Activated CD4-positive, alpha-beta T cell treated with anti-CD3 and anti-CD28 coated beads for 36 hours (primary cell): ENCODE data around the gene DLX3. TPM values are rescaled to one million over a fixed set of nuclear protein-coding genes. Genes with fewer than 3 reads are reported as not detected.

ENCODE experiments used
- ATAC-seq: fragments of 200-7000 bp; cut with Tn5 transposase; one replicate; pipeline ENCODE4 v1.10.0; 2021; ENCODE audit warnings: mild to moderate bottlenecking, moderate library complexity
- CTCF ChIA-PET: fragments of 350-600 bp; sonication (Branson Sonifier 250); formaldehyde crosslinking; loops from one replicate; lab custom pipeline; 2021; ENCODE audit warnings: antibody characterized with exemption; lab: Charles Lee
- POLR2A ChIA-PET: fragments of 350-600 bp; sonication (Branson Sonifier 250); formaldehyde crosslinking; loops from one replicate; lab custom pipeline; 2021; ENCODE audit warnings: antibody characterized with exemption, inconsistent platforms; lab: Charles Lee
- DNase-seq: peaks from one replicate; pipeline ENCODE4 v3.0.0-alpha.2; 2020
- H3K27ac Mint-ChIP-seq: one replicate; pipeline ENCODE4 v1.8.0; 2021; ENCODE audit warnings: mixed read lengths
- H3K27me3 Mint-ChIP-seq: one replicate; pipeline ENCODE4 v1.8.0; 2021; ENCODE audit warnings: mixed read lengths
- H3K36me3 Mint-ChIP-seq: one replicate; pipeline ENCODE4 v1.8.0; 2021; ENCODE audit warnings: low read depth, mixed read lengths
- H3K4me1 Mint-ChIP-seq: one replicate; pipeline ENCODE4 v1.8.0; 2021; ENCODE audit warnings: mixed read lengths
- H3K4me3 Mint-ChIP-seq: one replicate; pipeline ENCODE4 v1.8.0; 2021; ENCODE audit warnings: mild to moderate bottlenecking, moderate library complexity, mixed read lengths
- H3K9me3 Mint-ChIP-seq: one replicate; pipeline ENCODE4 v1.8.0; 2021; ENCODE audit warnings: low read depth, mixed read lengths
- intact Hi-C, 2 experiments: fragments of 100-400 bp; cut with DNase I in 1 of 2; cut with micrococcal nuclease in 1 of 2; formaldehyde crosslinking; loops; one replicate each; pipeline versions ENCODE4 v1.14.2 to v1.15.1; 2022 to 2024; cut with DNase I, micrococcal nuclease
- total RNA-seq, 2 experiments: library from RNA; stranded (reverse); gene quantifications; one replicate each; pipeline ENCODE4 v1.2.3, GENCODE V29; 2021

Gene DLX3
- total RNA-seq, 2 experiments from 2014 or later, result 0.09 TPM; not detected in 1

- Mint-ChIP-seq H3K4me1 (peaks cover 15% of the 10 kb centered on the region), H3K36me3 (no peaks in the 10 kb centered on the region), H3K4me3 (no peak overlapping the region), H3K27me3 (peaks cover 52% of the 10 kb centered on the region), H3K27ac (no peak overlapping the region), H3K9me3 (no peaks in the 10 kb centered on the region)
- intact Hi-C loops, result no loop called here
- CTCF ChIA-PET, result interaction anchor here (1.2 to 10.4 kb wide), 2 partner anchors 19 to 27 kb away, joined by 4 to 106 read pairs; partner anchors contain the start of gene DLX3
- DNase-seq (peak; percentile 39), ATAC-seq (no peak)
- POLR2A ChIA-PET, result no interaction called here
Observed at GRCh38 chr17:49971848-49972485, 23.1 kb downstream of the DLX3 start.

DNA sequence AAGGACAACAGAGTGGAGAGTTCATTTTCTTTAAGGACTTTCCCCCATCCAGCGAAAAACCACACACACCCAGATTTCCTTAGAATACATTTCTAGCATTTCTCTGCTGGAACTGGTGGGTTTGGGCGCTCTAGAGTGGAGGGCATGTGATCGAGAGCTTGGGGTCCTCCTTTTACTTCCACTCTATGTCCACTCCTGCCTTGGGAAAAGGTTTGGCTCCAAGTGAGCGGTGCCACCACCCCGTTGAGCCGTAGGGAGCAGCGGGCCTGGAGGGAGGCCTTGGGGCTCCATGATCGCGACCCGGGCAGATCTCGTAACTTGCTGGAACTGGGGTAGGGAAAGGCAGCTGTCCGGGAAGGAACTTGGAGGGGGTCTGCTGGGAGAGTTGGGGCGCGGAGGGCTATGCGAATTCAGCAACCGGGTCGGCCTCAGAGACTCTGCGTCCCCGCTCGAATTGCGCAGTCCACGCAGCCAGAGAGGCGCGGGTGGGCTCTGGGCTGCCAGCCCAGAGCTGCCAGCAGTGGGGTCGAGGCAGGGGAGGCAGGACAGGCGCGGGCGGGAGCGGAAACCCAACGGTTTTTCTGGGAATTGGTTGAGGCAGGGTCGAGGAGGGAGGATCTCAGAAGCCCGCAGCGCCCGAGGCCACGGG is 23.7 kb downstream of the DLX3 start:
- peaks cover 55% of the 10 kb centered on the region for H3K27me3 Mint-ChIP-seq
- intact Hi-C loops, result no loop called here
- no peaks in the 10 kb centered on the region for H3K9me3 Mint-ChIP-seq
- no peak overlapping the region for H3K27ac Mint-ChIP-seq
- DNase-seq (no peak), ATAC-seq (no peak)
- peaks cover 15% of the 10 kb centered on the region for H3K4me1 Mint-ChIP-seq
- H3K4me3 Mint-ChIP-seq, result peak overlapping the region; percentile 15
- ChIA-PET CTCF (interaction anchor here (0.6 to 10.4 kb wide), 2 partner anchors 27 to 30 kb away, joined by 3 to 106 read pairs; partner anchors contain the start of gene DLX3), POLR2A (interaction anchor here (0.8 kb wide), 1 partner anchor 26 kb away, joined by 3 read pairs; no protein-coding TSS in a partner anchor)
- no peaks in the 10 kb centered on the region for H3K36me3 Mint-ChIP-seq

- no peaks in the 10 kb centered on the region for H3K36me3 Mint-ChIP-seq
- intact Hi-C loops, result no loop called here
- ChIA-PET POLR2A (interaction anchor here (0.6 to 0.8 kb wide), 2 partner anchors 27 to 414 kb away, joined by 3 to 5 read pairs; no protein-coding TSS in a partner anchor), CTCF (interaction anchor here (0.6 to 10.4 kb wide), 6 partner anchors 18 to 113 kb away, joined by 3 to 106 read pairs (median 3); partner anchors contain the start of gene DLX3)
- ATAC-seq, result no peak
- H3K4me3 Mint-ChIP-seq, result peak overlapping the region; percentile 2
- no peaks in the 10 kb centered on the region for H3K9me3 Mint-ChIP-seq
- peaks cover 18% of the 10 kb centered on the region for H3K4me1 Mint-ChIP-seq
- DNase-seq, result no peak
- peaks cover 63% of the 10 kb centered on the region for H3K27me3 Mint-ChIP-seq
- H3K27ac Mint-ChIP-seq, result no peak overlapping the region
Observed at GRCh38 chr17:49970498-49970897, 24.5 kb downstream of the DLX3 start.

DNA sequence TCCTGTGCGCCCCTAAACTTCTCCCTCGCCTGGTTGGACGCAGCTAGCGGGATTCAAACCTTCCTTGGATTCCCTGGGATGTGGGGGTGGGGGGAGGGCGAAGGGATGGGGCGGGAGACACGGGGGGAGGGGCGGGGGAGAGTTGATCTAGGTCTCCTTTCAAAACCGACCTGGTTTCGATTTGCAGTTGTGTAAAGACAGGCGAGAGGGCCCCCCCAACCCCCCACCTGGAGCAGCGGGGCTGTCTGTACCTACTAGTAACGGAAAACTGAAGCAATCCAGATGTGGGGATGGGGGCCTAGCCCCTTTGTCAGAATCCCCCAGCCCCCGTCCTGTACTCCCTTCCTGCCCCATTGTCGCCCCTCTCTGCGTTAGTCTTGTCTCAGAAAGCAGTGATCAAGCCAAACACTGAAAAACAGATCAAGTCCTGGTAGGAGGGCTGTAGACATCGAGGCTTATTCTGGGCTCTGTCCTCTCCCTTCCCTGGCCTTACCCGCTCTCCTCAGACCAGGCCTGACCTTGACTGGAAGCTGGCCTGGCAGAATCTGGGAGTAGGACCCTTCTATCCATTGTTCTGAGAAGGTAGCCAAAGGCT is 25.1 kb downstream of the DLX3 start:
- H3K4me3 Mint-ChIP-seq, result peak overlapping the region; percentile 82
- H3K27ac Mint-ChIP-seq, result no peak overlapping the region
- DNase-seq (no peak), ATAC-seq (no peak)
- ChIA-PET CTCF (interaction anchor here (0.8 to 10.4 kb wide), 3 partner anchors 18 to 113 kb away, joined by 3 to 106 read pairs (median 3); partner anchors contain the start of gene DLX3), POLR2A (no interaction called here)
- no peaks in the 10 kb centered on the region for H3K9me3 Mint-ChIP-seq
- peaks cover 67% of the 10 kb centered on the region for H3K27me3 Mint-ChIP-seq
- intact Hi-C loops, result loop anchor here in 1 of 2 experiments (1.0 to 5.0 kb wide), 4 partner anchors 26 to 473 kb away; partner anchors contain the start of genes ITGA3, KAT7 and NGFR
- peaks cover 22% of the 10 kb centered on the region for H3K4me1 Mint-ChIP-seq
- no peaks in the 10 kb centered on the region for H3K36me3 Mint-ChIP-seq

DNA sequence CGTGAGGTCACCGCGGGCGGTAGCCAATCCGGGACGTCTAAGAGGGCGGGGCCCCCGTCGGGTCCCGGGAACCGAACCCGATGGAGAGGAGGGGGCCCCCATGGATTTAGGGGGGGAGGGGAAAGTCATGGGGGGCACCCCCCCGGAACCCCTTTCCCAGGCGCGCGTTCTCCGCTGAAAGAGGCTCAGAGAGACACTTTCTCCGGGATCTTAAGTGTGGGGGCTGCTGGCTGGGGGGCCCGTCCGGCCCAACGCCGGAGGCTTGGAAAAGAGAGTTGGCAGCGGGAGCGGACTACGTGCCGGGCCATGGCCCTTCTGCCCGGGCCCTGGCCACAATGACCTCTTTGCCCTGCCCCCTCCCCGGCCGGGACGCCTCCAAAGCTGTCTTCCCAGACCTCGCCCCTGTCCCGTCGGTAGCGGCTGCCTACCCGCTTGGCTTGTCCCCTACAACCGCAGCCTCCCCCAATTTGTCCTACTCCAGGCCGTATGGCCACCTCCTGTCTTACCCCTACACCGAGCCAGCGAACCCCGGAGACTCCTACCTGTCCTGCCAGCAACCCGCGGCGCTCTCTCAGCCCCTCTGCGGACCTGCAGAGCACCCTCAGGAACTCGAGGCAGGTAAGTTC is 25.8 kb downstream of the DLX3 start, which contains the start of gene DLX4:
TSS of gene DLX4 (plus strand) at position 57 of the 626 bp plus-strand sequence. CDS start at position 336, 279 bp downstream.
- Mint-ChIP-seq H3K36me3 (no peaks in the 10 kb centered on the region), H3K27ac (peak within 1 kb of the TSS; percentile 61), H3K9me3 (no peaks in the 10 kb centered on the region), H3K4me3 (peak within 1 kb of the TSS; percentile 82), H3K4me1 (peaks cover 28% of the 10 kb centered on the region), H3K27me3 (peaks cover 70% of the 10 kb centered on the region)
- ChIA-PET POLR2A (no interaction called here), CTCF (interaction anchor here (1.0 kb wide), 1 partner anchor 24 kb away, joined by 3 read pairs; no protein-coding TSS in a partner anchor)
- ATAC-seq (peak; percentile 6), DNase-seq (peak; percentile 39)
- intact Hi-C loops, result loop anchor here in 1 of 2 experiments (1.0 to 5.0 kb wide), 4 partner anchors 27 to 472 kb away; partner anchors contain the start of genes ITGA3, KAT7 and NGFR

- no peaks in the 10 kb centered on the region for H3K9me3 Mint-ChIP-seq
- ChIA-PET CTCF (interaction anchor here (0.6 to 1.0 kb wide), 2 partner anchors 25 to 225 kb away, joined by 3 read pairs; no protein-coding TSS in a partner anchor), POLR2A (no interaction called here)
- ATAC-seq (peak; percentile 83), DNase-seq (peak; percentile 85)
- peak overlapping the region; percentile 82 for H3K4me3 Mint-ChIP-seq
- H3K4me1 Mint-ChIP-seq, result peaks cover 34% of the 10 kb centered on the region
- peak overlapping the region; percentile 61 for H3K27ac Mint-ChIP-seq
- peaks cover 70% of the 10 kb centered on the region for H3K27me3 Mint-ChIP-seq
- intact Hi-C loops, result loop anchor here in 1 of 2 experiments (1.0 to 5.0 kb wide), 6 partner anchors 25 to 553 kb away; partner anchors contain the start of genes ITGA3, KAT7 and NGFR
- H3K36me3 Mint-ChIP-seq, result no peaks in the 10 kb centered on the region
Observed at GRCh38 chr17:49968405-49969133, 26.5 kb downstream of the DLX3 start.

- H3K9me3 Mint-ChIP-seq, result no peaks in the 10 kb centered on the region
- H3K27me3 Mint-ChIP-seq, result peaks cover 76% of the 10 kb centered on the region
- intact Hi-C loops, result loop anchor here in 1 of 2 experiments (1.0 to 5.0 kb wide), 3 partner anchors 25 to 553 kb away; partner anchors contain the start of gene NGFR
- ATAC-seq (no peak), DNase-seq (no peak)
- ChIA-PET POLR2A (no interaction called here), CTCF (interaction anchor here (1.7 to 2.3 kb wide), 3 partner anchors 11 to 30 kb away, joined by 4 to 10 read pairs (median 10); no protein-coding TSS in a partner anchor)
- H3K27ac Mint-ChIP-seq, result no peak overlapping the region
- H3K4me3 Mint-ChIP-seq, result peak overlapping the region; percentile 82
- no peaks in the 10 kb centered on the region for H3K36me3 Mint-ChIP-seq
- H3K4me1 Mint-ChIP-seq, result peaks cover 38% of the 10 kb centered on the region
Observed at GRCh38 chr17:49967621-49968404, 27.2 kb downstream of the DLX3 start.

GRCh38 chr17:49967205-49967604 is 27.8 kb downstream of the DLX3 start:
- no peak for DNase-seq
- Mint-ChIP-seq H3K36me3 (no peaks in the 10 kb centered on the region), H3K4me1 (peaks cover 38% of the 10 kb centered on the region), H3K27me3 (peaks cover 82% of the 10 kb centered on the region), H3K27ac (no peak overlapping the region), H3K9me3 (no peaks in the 10 kb centered on the region), H3K4me3 (no peak overlapping the region)
- intact Hi-C loops, result loop anchor here in 1 of 2 experiments (5.0 kb wide), 1 partner anchor 470 kb away; the partner anchor contains the start of gene NGFR
- no peak for ATAC-seq
- POLR2A ChIA-PET, result no interaction called here
- CTCF ChIA-PET, result interaction anchor here (1.7 to 2.3 kb wide), 4 partner anchors 11 to 30 kb away, joined by 4 to 10 read pairs (median 7); partner anchors contain the start of gene DLX3

DNA sequence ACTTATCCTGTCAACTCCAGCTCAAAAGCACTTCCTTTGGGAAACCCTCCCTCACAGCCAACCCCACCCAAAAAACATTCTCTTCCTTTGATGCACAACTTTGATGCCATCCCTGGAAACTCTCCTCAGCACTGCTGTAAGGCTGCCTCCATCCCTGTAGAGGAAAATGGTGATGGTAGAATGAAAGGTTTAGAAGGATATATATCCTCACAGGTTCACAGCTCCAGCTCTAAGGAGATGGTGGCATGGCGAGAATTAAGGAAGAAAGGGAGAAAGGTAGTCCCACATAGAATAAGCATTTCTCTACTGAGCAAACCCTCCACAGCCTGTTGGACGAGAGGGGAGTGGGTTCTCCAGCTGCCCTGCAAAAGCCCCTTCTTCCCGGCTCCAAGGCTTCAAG is 28.3 kb downstream of the DLX3 start:
- POLR2A ChIA-PET, result no interaction called here
- H3K4me3 Mint-ChIP-seq, result no peak overlapping the region
- CTCF ChIA-PET, result interaction anchor here (1.7 to 2.3 kb wide), 4 partner anchors 10 to 31 kb away, joined by 4 to 10 read pairs (median 7); partner anchors contain the start of gene DLX3
- peaks cover 80% of the 10 kb centered on the region for H3K27me3 Mint-ChIP-seq
- H3K4me1 Mint-ChIP-seq, result peaks cover 35% of the 10 kb centered on the region
- no peak overlapping the region for H3K27ac Mint-ChIP-seq
- H3K9me3 Mint-ChIP-seq, result no peaks in the 10 kb centered on the region
- no peaks in the 10 kb centered on the region for H3K36me3 Mint-ChIP-seq
- no peak for DNase-seq
- intact Hi-C loops, result loop anchor here in 1 of 2 experiments (5.0 kb wide), 1 partner anchor 469 kb away; the partner anchor contains the start of gene NGFR
- ATAC-seq, result no peak
